D721Med (cell line): ENCODE data around the gene ATP2B2.

ENCODE experiments used
- DNase-seq: peaks from one replicate; pipeline ENCODE4 v3.0.0; 2011; ENCODE audit warnings: low spot score; ENCODE audit not compliant: insufficient read length
- FAIRE-seq: peaks from 2 replicates; lab custom pipeline; 2011; peaks lifted over from hg19 to GRCh38; lab: Jason Lieb, UNC
- TF ChIP-seq, protein P1 (sequence below): IDR thresholded peaks from 2 replicates; pipeline ENCODE4 v1.5.1; 2012; ENCODE audit warnings: mild to moderate bottlenecking, control low read depth; ENCODE audit not compliant: insufficient read depth; ENCODE audit errors: missing control alignments

Gene ATP2B2

GRCh38 chr3:10353160-10353559, 152.2 kb downstream of the ATP2B2 start:
- DNase-seq (no peak), FAIRE-seq (no peak)
- TF ChIP-seq, protein P1, sequence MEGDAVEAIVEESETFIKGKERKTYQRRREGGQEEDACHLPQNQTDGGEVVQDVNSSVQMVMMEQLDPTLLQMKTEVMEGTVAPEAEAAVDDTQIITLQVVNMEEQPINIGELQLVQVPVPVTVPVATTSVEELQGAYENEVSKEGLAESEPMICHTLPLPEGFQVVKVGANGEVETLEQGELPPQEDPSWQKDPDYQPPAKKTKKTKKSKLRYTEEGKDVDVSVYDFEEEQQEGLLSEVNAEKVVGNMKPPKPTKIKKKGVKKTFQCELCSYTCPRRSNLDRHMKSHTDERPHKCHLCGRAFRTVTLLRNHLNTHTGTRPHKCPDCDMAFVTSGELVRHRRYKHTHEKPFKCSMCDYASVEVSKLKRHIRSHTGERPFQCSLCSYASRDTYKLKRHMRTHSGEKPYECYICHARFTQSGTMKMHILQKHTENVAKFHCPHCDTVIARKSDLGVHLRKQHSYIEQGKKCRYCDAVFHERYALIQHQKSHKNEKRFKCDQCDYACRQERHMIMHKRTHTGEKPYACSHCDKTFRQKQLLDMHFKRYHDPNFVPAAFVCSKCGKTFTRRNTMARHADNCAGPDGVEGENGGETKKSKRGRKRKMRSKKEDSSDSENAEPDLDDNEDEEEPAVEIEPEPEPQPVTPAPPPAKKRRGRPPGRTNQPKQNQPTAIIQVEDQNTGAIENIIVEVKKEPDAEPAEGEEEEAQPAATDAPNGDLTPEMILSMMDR, result no peak

DNA sequence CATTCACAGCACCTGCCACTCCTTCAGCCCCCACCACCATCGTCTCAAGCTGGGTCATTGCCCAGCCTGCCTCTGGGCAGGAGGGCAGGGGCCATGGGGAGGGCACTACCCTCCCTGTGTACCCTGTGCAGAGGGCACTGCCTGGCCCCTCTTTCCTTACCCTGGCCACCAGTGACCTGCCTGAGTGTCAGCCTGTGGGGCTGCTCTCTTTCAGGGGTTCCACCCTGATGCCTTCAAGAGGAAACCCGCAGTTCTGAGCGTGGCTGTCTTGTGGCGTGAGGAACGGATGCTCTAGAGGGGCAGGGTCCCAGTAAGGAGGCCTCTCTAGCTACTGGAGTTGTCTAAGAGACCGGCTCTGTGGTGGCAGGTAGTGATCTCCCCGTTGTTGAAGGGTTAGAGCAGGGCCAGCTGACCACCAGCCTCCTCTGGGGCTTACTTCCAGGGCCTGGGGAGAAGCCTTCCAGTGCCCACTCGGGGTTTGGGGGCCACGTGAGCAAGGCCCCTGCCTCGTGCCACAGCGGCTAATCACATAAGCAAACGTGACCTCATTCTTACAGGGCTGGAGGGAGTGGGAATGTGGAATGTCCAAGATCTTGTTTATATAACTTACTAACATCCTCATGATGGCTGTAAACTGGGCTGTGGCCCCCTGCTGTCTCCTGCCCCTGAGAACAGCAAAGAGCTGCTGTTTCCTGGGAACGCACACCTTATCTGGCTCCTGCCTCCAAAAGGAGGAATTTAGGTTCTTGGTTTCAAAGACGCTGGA, 153.1 kb downstream of the ATP2B2 start:
- no peak for FAIRE-seq

DNA sequence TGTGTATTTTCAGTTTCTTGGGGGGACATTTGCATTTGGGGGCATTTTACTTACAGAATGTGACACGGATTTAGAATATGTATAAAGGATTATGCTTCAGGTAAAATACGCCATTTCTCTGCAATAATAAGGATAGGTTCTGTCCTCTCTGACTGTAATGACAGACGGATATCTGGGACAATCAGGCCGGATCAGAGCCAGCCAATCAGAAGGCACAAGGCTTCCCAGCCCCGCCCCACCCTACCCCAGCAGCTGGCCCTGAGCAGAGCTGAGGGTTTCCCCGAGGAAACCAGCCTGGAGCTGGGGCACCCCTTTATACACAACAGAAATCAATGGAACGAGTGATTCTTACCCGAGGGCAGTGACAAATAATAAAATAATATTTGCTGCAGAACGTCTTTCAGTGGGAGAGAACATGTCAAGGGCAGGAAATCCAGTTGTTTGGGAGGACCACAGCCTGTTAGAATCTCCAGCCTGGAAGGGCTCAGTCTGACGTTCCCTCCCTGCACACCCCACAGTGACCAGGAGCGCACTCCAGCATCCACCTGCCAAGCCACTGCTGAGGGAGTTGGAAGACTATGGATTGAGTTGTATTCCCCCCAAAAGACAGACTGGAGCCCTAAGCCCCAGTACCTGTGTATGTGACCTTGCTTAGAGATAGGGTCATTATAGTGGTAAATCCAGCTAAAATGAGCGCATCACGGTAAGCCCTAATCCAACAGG, 154.2 kb downstream of the ATP2B2 start:
- FAIRE-seq (no peak), DNase-seq (no peak)
- TF ChIP-seq, protein P1, result no peak

More for the DNA sequence above, 153.1 kb downstream of the ATP2B2 start:
- no peak for DNase-seq
- TF ChIP-seq, protein P1, result no peak

DNA sequence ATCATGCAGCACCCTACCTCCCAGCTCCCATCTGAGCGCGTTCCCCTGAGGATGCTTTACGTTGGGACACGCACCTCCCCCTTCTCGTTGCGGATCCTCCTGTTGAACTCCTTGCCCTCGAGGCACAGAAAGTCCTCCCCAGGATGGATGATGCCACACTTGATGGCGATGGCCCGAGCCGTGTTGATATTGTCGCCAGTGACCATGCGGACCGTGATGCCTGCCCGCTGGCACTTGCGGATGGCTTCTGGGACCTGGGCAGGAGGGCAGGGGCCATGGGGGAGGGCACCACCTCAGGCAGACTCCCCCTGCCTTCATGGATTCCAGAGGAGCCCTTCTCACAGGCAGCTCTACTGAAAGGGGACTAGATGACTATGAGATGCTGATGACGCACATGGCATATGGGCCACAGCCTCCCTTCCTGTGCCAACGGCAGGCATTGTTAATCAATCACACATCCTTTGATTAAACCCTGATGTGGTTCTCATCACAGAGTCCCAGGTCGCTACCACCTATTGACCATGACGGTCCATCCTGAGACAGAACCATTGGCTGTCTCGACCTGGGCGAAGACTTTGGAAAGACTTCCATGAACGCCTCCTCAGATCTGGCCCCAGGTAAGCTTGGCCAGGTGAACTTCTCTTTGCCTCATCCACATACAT, 154.9 kb downstream of the ATP2B2 start:
- DNase-seq (no peak), FAIRE-seq (no peak)
- TF ChIP-seq, protein P1, result no peak

DNA sequence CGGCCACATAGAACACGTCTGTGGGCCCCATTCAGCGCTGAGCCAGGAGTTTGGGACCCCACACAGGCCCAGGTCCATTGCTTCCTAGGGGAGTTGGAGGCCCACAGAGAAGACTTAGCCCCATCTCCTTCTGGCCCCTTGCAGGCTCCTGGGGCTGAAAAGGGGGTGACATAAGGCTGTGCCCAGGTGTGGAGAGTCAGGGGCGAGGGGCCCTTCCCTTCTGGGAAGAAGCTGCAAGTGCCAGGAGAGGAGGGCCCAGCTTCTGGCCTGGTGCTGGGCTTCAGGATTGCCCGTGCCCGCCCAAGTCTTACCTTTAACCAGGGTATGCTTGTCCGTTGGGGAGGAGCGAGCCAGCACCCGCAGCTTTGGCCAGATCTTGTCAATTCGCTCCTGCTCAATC, 155.6 kb downstream of the ATP2B2 start:
- TF ChIP-seq, protein P1, result no peak
- DNase-seq (no peak), FAIRE-seq (no peak)

DNA sequence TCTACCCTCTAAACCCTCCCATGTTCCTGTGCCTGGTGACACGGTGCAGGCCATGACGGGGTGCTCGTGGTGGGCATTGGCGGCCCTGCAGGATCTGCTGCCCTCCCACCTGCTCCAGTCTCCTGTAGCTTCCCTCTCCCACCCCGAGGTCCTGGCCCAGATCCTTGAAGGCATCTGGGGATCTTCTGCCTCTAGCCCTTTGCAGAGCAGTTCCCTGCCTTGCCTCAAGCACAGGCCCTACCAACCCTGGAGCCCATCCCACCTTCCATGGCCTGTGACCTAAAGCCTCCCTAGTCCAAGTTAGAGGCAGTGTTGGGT, 157.0 kb downstream of the ATP2B2 start:
- FAIRE-seq (no peak), DNase-seq (no peak)
- TF ChIP-seq, protein P1, result no peak
